ENCODE measurements around the gene SGMS1.
"Not testable (repeated sequence)": the region's sequence is repeated elsewhere in the genome, so short reads cannot be mapped to it uniquely, and the experiment has no call there.

SGMS1 gene

DNA sequence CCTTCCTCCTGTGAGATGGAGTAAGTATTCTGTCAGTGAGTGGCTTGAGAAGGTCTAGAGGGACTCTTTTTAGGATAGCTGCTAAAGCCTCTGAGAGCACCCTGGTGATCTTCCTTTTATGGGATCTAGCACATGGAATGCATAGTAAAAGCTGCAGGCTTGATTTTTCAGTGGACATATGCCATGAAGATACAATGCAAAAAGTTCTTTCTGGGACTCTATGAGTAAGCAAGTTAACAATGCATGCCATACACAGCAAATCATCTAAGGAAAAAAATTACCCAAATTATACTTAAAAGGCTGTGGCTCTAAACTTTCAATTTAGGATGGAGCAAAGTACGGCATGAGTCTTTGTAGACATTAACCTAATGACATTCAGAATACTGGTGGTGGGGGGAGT lies 154.5 kb downstream of the SGMS1 start:
- DNase-seq (ENCODE audit: low spot score) = no peak

DNA sequence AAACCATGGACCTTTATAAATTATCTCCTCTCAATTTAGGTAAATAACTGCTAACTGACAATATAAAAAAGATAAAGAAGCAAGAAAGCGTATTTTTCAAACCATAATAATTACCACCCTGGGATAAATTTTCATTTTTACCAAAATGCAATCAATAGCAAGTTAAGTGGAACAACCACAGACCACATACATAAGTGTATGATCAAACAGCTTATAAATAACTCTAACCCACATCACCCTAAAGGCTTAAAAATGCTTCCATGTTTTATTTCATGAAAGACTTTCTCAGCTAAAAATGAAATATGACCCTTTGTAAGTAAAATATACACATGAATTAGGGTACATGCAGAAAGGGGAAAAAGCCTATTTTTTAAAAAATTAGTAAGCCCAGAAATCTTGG lies 156.5 kb downstream of the SGMS1 start:
- no peak for DNase-seq (ENCODE audit: low spot score)

DNA sequence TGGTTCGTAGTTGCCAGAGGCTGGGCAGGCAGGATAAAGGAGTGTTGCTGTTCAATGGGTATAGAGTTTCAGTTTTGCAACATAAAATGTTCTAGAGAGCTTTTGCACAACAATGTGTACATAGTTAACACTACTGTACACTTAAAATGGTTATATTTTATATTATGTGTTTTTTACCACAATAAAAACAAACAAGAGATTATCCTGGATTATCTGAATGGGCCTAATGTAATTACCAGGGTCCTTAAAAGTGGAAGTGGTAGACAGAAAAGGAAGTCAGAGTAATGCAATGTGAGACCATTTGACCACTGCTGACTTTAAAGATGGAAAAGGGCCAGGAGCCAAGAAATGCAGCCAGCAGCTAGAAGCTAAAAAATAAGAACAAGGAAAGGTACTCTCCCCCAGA lies 159.7 kb downstream of the SGMS1 start:
- DNase-seq (ENCODE audit: low spot score) = no peak

DNA sequence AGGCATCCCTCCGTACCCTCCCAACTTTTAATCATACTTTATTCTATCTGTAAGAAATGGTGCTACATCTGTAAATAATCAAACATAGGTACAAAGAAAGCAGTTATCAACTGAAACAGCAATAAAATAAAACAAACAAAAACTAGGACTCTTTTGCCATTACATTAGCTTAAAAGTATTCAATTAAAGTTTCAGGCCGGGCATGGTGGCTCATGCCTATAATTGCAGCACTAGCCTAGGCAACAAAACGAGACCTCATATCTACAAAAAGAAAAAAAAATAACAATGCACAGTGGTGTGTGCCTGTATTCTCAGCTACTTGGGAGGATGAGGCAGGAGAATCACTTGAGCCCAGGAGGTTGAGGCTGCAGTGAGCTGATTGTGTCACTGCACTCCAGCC lies 161.9 kb downstream of the SGMS1 start:
- DNase-seq (ENCODE audit: low spot score) = no peak

DNA sequence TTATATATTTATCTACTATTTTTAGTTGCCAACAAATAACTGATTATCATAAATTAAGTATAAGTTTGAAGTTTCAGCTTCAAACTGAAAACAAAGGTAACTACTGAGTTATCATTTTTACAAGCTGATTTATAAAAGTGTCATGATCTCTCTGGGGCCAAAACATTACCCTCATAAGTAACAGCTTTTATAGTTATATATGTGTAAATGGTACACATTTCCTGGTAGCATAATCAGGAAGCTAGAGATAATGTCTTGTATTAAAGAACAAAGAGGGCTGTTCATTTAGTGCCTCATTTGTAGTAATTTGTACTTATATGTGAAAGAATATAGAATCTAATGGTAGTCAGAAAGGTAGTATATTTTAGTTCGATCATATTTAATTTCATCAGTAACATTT lies 162.6 kb downstream of the SGMS1 start:
- DNase-seq (ENCODE audit: low spot score) = no peak

DNA sequence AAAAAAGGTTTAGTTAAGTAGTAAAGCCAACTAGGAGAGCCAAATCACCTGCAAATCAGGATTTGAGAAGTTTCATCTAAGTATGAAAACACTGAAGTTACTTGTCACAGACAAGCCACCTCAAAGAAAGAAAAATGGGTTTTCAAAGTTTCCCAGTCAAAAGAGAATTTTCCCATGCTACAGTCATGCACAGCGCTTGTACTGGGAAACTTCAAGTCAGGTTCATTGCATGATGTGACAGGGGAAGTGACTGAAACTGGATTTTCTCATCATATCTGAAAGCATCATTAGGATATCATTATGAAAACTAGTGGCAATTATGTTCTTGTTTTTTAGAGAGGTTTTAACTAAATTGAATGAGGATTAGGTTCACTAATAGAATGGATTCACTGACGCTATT lies 167.0 kb downstream of the SGMS1 start:
- no peak for DNase-seq (ENCODE audit: low spot score)

DNA sequence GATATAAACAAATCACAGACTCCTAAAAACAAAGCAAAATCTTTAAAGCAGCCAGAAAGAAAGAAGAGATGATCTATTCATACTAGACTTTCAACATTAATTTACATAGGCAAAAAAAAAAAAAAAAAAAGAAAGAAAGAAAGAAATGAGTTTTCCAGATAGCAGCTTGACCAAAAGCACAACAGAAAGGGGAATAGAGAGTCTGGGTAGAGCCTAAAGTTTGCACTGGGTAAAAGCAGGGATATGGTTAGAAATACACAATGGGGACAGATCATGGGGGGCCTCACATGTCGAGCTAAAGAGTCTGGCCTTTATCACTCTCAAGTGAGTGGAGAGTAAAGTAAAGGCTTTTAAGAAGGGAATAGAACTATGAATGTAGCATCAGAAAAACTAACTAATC lies 169.8 kb downstream of the SGMS1 start:
- no peak for DNase-seq (ENCODE audit: low spot score)

DNA sequence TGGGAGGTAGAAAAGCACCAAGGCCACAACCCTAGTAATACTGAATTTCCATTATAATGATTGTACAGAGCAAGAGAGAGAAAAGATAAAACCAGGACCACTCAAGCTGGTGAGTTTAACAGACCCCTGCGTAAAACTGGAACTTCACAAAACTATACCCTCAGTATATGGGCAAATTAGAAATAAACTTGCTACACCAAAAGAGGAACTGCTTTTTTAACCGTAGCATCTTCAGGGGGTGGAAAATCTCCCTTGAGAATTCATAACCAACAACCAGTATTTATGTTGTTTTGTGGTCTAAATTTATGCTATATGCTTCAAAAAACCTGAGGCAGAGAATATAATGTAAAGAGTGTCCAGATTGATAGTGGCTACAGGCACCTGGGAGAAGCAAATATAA lies 171.2 kb downstream of the SGMS1 start:
- DNase-seq (ENCODE audit: low spot score) = no peak

DNA sequence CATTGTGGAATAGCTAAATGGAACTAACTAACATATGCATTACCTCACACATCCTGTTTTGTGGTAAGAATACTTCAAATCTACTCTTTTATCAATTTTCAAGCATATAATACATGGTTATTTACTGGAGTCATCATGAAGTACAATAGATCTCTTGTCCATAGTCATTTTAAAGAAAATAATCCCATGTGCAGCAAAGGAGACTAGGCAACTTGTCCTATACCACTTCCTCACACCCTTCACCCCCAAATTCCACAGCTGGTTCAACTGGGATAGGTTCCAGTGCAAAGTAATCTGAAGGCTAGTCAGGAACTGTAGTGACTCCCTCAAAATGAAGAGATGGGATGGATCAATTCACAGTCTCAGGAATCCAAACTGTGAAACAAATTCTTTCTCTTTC lies 176.1 kb downstream of the SGMS1 start:
- no peak for DNase-seq (ENCODE audit: low spot score)

DNA sequence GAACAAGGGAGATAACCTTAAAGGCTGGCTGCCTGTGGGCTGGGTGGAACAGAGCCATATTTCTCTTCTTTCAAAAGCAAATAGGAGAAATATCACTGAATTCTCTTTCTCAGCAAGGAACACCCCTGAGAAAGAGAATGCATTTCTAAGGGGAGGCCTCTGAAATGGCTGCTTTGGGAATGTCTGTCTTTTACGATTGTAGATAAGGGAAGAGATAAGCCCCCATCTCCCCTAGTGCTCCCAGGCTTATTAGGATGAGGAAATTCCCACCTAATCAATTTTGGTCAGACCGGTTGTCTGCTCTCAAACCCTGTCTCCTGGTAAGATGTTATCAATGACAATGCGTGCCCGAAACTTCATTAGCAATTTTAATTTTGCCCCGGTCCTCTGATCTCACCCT lies 178.0 kb downstream of the SGMS1 start:
- not testable (repeated sequence) for DNase-seq (ENCODE audit: low spot score)

DNA sequence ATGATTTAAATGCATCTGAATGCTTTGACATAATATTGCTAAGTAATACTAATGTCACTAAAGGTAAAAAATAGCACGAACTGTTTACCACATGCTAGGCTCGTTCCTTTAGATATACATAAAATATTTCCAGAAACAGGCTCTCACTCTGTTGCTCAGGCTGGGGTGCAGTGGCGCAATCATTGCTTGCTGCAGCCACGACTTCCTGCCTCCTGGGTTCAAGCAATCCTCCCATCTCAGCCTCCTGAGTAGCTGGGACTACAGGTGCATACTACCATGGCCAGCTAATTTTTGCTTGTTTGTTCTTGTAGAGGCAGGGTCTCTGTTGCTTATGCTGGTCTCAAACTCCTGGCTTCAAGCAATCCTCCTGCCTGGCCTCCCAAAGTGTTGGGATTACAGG lies 183.3 kb downstream of the SGMS1 start:
- no peak for DNase-seq (ENCODE audit: low spot score)

DNA sequence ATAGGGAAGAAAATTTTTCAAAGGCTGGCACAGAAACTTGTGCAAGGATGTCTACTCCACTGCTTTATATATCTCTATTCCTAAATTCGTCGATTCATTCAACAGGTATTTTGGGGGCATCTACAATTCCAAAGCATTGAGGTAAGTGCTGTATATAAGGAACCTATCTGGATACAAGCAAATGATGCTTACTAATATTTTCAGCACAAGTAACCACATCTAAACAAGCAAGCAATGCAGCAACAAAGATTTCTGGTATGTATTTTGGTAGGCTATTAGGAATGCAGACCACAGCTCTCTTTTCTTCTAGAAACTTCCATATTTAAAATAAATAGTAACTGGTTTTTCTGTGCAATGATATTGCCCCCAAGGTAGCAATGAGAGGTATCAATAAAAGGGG lies 183.9 kb downstream of the SGMS1 start:
- DNase-seq (ENCODE audit: low spot score) = no peak

DNA sequence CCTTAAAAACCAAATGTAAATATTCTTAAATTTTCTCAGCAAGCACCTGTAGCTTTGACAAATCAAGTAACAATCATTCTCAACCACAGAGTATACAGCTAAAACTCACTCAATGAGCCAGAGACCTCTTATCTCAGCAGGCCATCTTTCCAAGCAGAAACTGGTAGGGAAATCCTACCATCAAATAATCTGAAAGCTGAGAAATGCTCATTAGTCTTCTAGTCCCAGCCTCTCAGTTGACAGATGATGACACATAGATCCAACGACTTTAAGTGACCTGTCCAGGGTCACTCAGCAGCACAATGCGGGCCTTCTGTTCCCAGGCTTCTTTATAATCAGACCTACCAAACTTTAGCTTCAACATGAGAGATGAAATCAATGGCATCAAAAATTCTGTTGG lies 184.6 kb downstream of the SGMS1 start:
- DNase-seq (ENCODE audit: low spot score) = no peak

DNA sequence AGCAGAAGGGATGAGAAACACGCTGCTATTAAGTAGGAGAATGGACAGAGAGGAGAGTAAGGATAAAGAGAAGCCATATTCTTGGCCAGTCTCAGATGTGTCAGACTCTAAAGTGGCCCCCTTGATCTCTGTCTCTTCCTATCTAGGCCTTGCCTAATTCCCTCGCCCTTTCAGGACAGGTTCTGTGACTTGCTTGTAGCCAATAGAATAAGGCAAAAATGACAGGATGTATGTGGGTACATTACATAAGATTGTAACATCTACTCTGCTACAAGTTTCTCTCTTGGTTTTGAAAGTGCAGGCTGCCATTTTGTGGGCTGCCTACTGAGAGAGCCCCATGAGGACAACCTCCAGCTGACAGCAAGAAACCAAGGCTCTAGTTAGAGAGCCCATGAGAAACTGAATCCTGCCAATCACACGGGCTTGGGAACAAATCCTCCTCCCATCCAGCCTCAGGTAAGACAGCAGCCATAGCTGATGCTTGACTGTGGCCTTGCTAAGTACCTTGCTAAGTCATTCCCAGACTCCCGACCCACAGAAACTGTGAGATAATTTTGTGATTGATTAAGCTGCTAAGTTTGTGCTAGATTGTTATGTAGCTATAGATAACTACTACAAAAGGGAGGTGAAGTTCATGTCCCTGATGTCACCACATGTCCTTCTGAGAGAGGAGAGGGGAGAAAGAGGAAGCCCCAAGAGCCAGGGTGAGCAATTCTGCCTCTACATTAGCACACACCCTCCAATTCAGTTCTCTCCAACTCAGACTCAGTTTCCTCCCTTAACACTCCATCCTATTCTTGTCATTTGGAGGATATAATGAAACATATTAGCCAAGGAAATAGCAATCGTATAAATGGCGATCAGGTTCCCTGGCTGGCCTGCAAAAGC lies 185.5 kb downstream of the SGMS1 start:
- DNase-seq (ENCODE audit: low spot score) = no peak

DNA sequence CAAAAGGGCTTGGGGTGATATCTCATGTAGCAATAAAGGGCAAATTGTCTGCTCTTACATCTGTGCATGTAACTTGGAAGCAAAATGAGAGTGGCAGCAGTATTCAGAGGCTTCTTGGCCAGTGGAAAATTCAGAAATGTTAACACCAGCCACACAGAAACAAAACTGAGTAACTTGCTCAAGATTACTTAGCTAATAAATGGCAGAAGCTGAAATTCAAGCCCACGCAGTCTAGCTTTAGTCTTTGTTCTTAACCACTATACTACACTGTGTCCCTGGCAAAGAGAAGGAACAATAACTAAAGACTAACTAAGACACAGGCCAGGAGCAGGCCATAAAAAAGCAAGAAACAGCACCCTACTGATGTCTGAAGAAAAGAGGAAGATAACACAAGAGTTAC lies 186.5 kb downstream of the SGMS1 start:
- no peak for DNase-seq (ENCODE audit: low spot score)

DNA sequence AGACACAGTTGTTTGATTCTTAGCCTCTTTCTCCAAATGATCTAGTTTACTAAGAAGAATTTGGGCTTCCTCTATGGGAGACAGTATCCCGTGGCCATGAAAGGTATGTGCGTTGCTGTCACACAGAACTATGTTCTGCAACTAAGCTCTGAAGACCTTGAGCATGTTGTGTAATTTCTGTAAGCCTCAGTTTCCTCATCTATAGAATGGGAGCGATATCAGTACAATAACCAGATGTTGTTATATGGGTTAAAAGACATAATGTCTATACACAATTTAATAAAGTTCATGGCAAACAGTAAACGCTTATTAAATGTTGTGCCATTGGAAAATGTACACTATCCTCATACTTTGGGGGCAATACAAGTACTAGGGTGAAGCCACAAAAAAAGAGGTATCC lies 187.0 kb downstream of the SGMS1 start:
- DNase-seq (ENCODE audit: low spot score) = no peak

DNA sequence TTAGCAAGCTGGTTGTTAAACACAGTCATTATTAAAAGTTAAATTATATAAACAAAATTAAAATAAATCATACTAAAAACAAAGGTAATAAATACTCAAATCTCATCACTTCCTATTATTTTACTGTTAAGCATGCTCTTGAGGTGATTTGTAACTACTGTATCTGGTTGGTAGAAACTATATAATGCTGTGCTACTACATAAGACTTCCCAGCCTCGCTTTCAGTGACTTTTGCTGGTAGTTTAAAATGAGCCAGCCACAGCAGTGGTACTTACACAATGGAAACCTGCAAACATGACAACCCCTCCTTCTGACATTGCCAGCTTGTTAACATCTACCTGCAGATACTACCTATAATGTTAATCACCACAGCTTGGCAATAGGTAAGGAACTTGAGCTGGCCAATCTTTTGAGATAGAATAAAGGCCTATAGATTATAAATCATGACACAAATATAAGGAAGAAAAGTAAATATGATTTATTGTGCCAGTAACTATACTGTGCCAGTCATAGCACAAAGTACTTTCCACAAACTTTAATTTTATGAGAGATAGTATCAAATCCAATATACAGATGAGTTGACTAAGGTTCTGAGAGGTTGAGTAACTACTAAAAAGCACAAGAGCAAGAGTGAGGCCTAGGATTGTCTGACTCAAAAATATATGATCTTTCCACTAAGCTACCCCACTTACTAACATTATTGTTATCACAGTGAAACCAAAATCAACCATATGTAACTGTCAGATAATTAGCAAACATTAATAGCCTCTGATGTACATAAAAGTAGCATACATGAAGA lies 191.3 kb downstream of the SGMS1 start:
- DNase-seq (ENCODE audit: low spot score) = no peak

DNA sequence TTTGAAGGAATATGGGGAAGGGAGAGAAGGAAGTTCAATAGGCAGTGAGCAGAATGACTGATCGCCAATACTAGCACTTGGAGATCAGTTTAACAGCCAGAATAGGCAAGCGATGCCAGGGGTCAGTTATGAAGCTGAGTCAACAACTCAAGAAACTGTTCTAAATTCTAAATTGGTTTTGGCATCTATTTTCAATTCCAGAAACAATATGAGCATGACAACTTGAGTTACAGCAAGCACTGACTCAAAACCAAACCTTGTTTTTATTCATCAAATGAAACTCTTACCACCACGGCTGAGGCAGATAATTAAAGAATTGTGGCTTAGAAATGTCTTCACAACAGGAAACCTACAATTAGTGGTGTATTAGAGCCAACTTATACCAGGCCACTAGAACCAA lies 192.0 kb downstream of the SGMS1 start:
- DNase-seq (ENCODE audit: low spot score) = no peak

DNA sequence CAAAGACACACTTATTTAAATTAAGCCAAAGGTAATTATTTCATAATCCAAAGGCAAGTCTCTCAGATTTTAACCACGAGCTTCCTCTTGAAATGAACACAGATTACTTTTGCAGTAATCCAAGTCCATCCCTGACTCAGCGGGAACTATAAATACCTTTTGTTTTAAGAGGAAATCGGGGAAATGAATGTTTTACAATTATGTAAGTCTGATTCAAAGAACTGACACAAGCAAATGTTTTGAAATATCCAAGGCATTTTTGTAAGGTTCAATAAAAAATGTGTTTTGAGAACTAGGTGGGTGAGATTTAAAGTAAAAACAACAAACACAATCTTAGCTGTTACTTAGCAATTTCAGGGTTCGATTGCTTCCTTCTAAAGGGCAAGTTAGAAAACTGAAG lies 192.6 kb downstream of the SGMS1 start:
- DNase-seq (ENCODE audit: low spot score) = no peak

DNA sequence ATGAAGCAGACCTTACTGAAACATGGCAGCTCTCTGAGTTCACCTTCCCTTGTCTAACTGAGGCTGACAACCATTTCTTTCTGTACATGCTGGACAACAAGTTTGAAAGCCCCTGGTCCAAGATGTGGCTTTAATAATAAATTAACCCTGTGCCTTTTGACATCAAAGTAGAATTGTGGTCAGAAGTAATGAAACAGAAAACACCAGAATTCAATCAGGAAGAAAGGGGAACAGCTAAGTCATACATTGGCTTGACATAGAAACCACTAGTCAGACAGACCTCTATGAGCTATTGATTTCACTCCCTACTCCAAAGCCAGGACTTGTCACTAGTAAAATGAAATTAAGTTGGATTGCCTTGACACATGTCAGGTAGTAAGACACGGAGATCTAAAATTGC lies 197.3 kb downstream of the SGMS1 start:
- DNase-seq (ENCODE audit: low spot score) = no peak

DNA sequence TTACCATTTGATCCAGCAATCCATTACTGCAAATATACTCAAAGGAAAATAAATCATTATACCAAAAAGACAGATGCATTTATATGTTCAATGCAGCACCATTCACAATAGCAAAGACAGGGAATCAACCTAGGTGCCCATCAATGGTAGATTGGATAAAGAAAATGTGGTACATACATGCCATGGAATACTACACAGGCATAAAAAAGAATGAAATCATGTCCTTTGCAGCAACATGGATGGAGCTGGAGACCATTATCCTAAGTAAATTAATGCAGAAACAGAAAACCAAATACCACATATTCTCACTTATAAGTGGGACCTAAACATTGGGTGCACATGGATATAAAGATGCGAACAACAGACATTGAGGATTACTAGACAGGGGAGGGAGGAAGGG lies 198.5 kb downstream of the SGMS1 start:
- not testable (repeated sequence) for DNase-seq (ENCODE audit: low spot score)

DNA sequence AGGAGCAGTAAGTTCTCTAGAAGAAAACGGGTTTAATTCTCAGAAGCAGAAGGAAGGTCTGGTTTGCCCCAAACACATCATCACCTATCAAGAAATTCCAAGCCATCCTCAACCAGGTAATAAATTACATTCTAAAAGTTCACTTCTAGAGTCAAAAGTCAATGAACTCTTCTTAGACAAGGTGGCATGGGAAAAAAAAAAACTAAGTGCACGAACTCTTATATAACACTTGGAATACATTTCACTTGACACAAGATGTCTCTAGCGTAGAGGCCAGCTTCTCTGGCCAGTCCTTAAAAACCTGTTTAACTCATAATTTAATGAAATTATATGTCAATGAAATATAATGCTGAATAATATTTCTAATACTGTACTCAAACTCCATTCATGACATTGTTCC lies 200.3 kb downstream of the SGMS1 start:
- DNase-seq (ENCODE audit: low spot score) = no peak

DNA sequence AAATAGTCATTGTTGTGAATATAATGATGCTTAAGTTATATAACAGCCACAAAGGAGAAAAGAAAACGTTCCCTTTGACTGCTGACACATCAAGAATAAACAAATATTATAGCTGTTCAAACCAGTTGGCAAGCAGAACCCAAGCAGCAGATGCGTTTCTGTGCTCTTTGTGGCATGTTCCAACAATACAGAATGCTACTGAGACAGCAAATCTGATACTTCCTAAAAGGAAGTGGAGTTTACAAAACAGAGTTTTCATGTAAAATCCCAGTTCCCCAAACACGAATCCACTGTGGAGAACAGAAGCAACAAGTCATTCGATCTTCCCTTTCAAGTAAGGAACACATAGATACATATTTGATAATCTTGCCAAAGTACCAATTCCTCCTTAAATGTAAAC lies 201.5 kb downstream of the SGMS1 start:
- DNase-seq (ENCODE audit: low spot score) = no peak

Measured in D341Med (cell line).